Heart right ventricle (tissue), 16 donors: ENCODE data around the gene SRD5A1. TPM values are rescaled to one million over a fixed set of nuclear protein-coding genes. Genes with fewer than 3 reads are reported as not detected.

Experiments used
- ATAC-seq, 8 donors: fragments of 200-7000 bp; cut with Tn5 transposase; one replicate each; pipeline ENCODE4 v1.9.1; 2020; ENCODE audit warnings: mild to moderate bottlenecking in 8 of 8, moderate library complexity in 8 of 8, moderate number of reproducible peaks in 1 of 8
- DNase-seq, 2 donors: peaks; one replicate each; pipeline ENCODE4 v3.0.0-alpha.2; 2020
- H3K27ac ChIP-seq, 10 donors: fragments of 200-600 bp; sonication (generic) in 2 of 10; one replicate each; pipeline versions ENCODE4 v1.5.0 to v1.8.0; 2020 to 2022; ENCODE audit warnings: mild to moderate bottlenecking in 3 of 10
- H3K27me3 ChIP-seq, 7 donors: fragments of 200-600 bp; one replicate each; pipeline ENCODE4 v1.8.0; 2021 to 2022; ENCODE audit warnings: mild to moderate bottlenecking in 2 of 7
- H3K36me3 ChIP-seq, 9 donors: fragments of 200-600 bp; sonication (generic) in 1 of 9; one replicate each; pipeline versions ENCODE4 v1.5.0 to v1.8.0; 2020 to 2022; ENCODE audit warnings: mild to moderate bottlenecking in 2 of 9
- H3K4me1 ChIP-seq, 9 donors: fragments of 200-600 bp; sonication (generic) in 1 of 9; one replicate each; pipeline versions ENCODE4 v1.5.0 to v1.8.0; 2020 to 2022; ENCODE audit warnings: mild to moderate bottlenecking in 4 of 9
- H3K4me3 ChIP-seq, 10 donors: fragments of 200-600 bp; sonication (generic) in 2 of 10; one replicate each; pipeline versions ENCODE4 v1.5.0 to v1.8.0; 2020 to 2022; ENCODE audit warnings: mild to moderate bottlenecking in 7 of 10, moderate library complexity in 2 of 10
- H3K9me3 ChIP-seq, 11 donors: fragments of 200-600 bp in 10 of 11; sonication (generic) in 2 of 11; one replicate each; pipeline versions ENCODE4 v1.5.0 to v1.8.0; 2013 to 2022; ENCODE audit warnings: mild to moderate bottlenecking in 2 of 11, control low read depth in 1 of 11, moderate library complexity in 1 of 11
- CTCF ChIP-seq, 9 donors: fragments of 200-600 bp; sonication (generic) in 2 of 9; IDR thresholded peaks; one replicate each; pipeline versions ENCODE4 v1.5.0 to v1.8.0; 2021 to 2022; ENCODE audit warnings: antibody characterized with exemption in 9 of 9, mild to moderate bottlenecking in 5 of 9, moderate library complexity in 1 of 9
- WGBS, 2 donors: extraction: QIAGEN DNeasy Blood & Tissue Kit; methylation state at CpG; one replicate each; pipeline ENCODE4 v1.1.7; 2013; ENCODE audit warnings: inconsistent platforms in 1 of 2; 5-methylcytosine and 5-hydroxymethylcytosine counted together
- intact Hi-C, 10 donors: fragments of 100-400 bp; cut with DNase I; formaldehyde crosslinking; loops; one replicate each; pipeline versions ENCODE4 v1.11.1 to v1.14.2; 2022
- polyA plus RNA-seq, 2 donors: library from polyadenylated mRNA; stranded (reverse); fragments of 200-250 nt; gene quantifications; one replicate each; pipeline ENCODE4 v1.2.3, GENCODE V29; 2013
- total RNA-seq, 10 donors: library from RNA; stranded (reverse); fragmentation: NEBNext Ultra II Directional in 3 of 10; extraction: Animal tissue kit (Norgen Biotek cat#: 25700) in 3 of 10; gene quantifications; one replicate each; pipeline versions ENCODE4 v1.2.1 to v1.2.4, GENCODE V29; 2021 to 2023
- donor health status: Arrhythmogenic right ventricular cardiomyopathy.
- donor health status: ischemic (EF 13 %, LVEDD 7.1; RV severe dilation, severe dysfunction).
- donor health status: healthy with polysubstance abuse.
- donor health status: DM: no; HTN: yes; CAD: no.
- donor health status: DM: no; HTN: no; CAD: no.
- donor health status: ischemic (EF 25% LVEDD 6.9; RV normal size, moderate dysfunction).
- donor health status: ischemic (EF 25% LVEDD 5.7; RV mildly dilated, moderate dysfunction).
- donor health status: healthy.
- donor health status: DM: yes; HTN: yes; CAD: no.
- donor health status: Ischemic cardiomyopathy.
- donor health status: ischemic (EF 35%, LVEDD 5.7; RV mildly dilated, moderate dysfunction).
- donor health status: nonischemic (EF 11% LVEDD 7.7; RV severe dilation, severe dysfunction).
- donor health status: DM: yes; HTN: yes; CAD: no.
- donor health status: PGD.
- donor health status: ischemic (EF 29% LVEDD 5.4; RV normal size, mild dysfunction).
- donor health status: nonischemic (EF 23%, LVEDD 6.1; RV moderate dilation, normal function).

Gene SRD5A1
- total and polyA plus RNA-seq, 12 donors = 1.0 to 5.5 (median 3.1) TPM

- intact Hi-C loops = no loop called here
Measured at GRCh38 chr5:6616632-6617031, 16.6 kb upstream of the SRD5A1 start.

GRCh38 chr5:6623228-6623627 lies 10.0 kb upstream of the SRD5A1 start:
- Histone ChIP-seq H3K27ac (no peak overlapping the region), H3K36me3 (peaks cover 0 to 100% (median 72%) of the 10 kb centered on the region in 9 donors), H3K4me3 (no peak overlapping the region), H3K27me3 (no peaks in the 10 kb centered on the region), H3K4me1 (no peaks in the 10 kb centered on the region), H3K9me3 (peaks cover 0 to 20% (median 6%) of the 10 kb centered on the region in 11 donors)
- ATAC-seq (no peak), DNase-seq (no peak)
- no peak for TF ChIP-seq CTCF (IDR thresholded peaks at IDR 0.05)
- WGBS, 2 donors = 75 to 77% methylated on average over 4 of the region's 4 CpGs
- intact Hi-C loops = no loop called here

More at GRCh38 chr5:6616632-6617031, 16.6 kb upstream of the SRD5A1 start:
- DNase-seq (no peak), ATAC-seq (no peak)
- H3K9me3 ChIP-seq = no peaks in the 10 kb centered on the region
- WGBS, 2 donors = 90 to 94% methylated on average over 6 of the region's 6 CpGs
- H3K27me3 ChIP-seq = no peaks in the 10 kb centered on the region
- H3K27ac ChIP-seq = no peak overlapping the region
- H3K36me3 ChIP-seq = peaks cover 0 to 100% (median 79%) of the 10 kb centered on the region in 9 donors
- no peaks in the 10 kb centered on the region for H3K4me1 ChIP-seq
- no peak for TF ChIP-seq CTCF (IDR thresholded peaks at IDR 0.05)
- H3K4me3 ChIP-seq = no peak overlapping the region

DNA sequence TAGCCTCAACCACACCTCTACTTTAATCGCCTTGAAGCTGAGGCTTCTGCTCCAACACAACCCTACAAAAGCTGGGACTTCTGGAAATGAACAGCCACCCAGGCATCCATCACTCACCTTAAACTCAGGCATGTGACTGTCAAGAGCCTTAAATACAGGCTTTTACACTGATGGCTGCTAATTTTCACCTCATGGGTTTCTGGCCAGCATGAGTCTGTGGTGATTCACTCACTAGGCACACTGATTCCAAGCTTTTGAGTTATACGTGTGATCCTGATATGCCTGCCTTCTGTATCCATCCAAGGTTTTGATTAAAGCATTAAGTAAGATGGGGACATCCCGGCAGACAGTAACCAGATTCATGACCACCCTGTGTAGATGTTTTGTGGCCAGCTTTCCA lies 9.3 kb upstream of the SRD5A1 start:
- DNase-seq (no peak), ATAC-seq (no peak)
- intact Hi-C loops = no loop called here
- no peak overlapping the region for H3K27ac ChIP-seq
- 77 to 95% methylated on average over 3 of the region's 3 CpGs for WGBS, 2 donors
- TF ChIP-seq CTCF (IDR thresholded peaks at IDR 0.05) = no peak
- H3K4me3 ChIP-seq = no peak overlapping the region
- H3K4me1 ChIP-seq = peaks cover 0 to 4% (median 0%) of the 10 kb centered on the region in 9 donors
- peaks cover 0 to 20% (median 6%) of the 10 kb centered on the region in 11 donors for H3K9me3 ChIP-seq
- H3K36me3 ChIP-seq = peaks cover 0 to 100% (median 70%) of the 10 kb centered on the region in 9 donors
- H3K27me3 ChIP-seq = no peaks in the 10 kb centered on the region

DNA sequence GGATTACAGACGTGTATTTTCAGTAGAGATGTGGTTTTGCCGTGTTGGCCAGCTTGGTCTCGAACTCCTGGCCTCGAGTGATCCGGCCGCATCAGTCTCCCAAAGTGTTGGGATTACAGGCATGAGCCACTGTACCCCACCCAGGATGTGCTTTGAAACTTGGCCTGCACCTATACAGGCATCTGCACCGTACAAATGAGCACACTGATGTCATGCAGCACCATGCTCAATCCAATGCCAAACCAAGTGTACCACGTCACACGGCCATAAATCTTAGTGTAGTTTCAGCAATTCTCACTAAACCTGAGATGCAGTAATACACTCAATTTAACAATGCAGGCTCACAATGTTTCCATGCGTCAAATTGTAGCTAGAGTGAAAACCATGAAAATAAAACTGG lies 6.7 kb upstream of the SRD5A1 start:
- H3K9me3 ChIP-seq = peaks cover 0 to 20% (median 6%) of the 10 kb centered on the region in 11 donors
- peaks cover 1 to 25% (median 11%) of the 10 kb centered on the region in 9 donors for H3K4me1 ChIP-seq
- no peak for TF ChIP-seq CTCF (IDR thresholded peaks at IDR 0.05)
- DNase-seq = no peak
- no peak overlapping the region for H3K4me3 ChIP-seq
- no peak overlapping the region for H3K27ac ChIP-seq
- H3K27me3 ChIP-seq = no peaks in the 10 kb centered on the region
- intact Hi-C loops = no loop called here
- ATAC-seq = no peak
- WGBS, 2 donors = 88 to 89% methylated on average over 10 of the region's 10 CpGs
- H3K36me3 ChIP-seq = peaks cover 0 to 100% (median 48%) of the 10 kb centered on the region in 9 donors
